ENCODE results near the gene RCOR3.

RCOR3 gene

DNA sequence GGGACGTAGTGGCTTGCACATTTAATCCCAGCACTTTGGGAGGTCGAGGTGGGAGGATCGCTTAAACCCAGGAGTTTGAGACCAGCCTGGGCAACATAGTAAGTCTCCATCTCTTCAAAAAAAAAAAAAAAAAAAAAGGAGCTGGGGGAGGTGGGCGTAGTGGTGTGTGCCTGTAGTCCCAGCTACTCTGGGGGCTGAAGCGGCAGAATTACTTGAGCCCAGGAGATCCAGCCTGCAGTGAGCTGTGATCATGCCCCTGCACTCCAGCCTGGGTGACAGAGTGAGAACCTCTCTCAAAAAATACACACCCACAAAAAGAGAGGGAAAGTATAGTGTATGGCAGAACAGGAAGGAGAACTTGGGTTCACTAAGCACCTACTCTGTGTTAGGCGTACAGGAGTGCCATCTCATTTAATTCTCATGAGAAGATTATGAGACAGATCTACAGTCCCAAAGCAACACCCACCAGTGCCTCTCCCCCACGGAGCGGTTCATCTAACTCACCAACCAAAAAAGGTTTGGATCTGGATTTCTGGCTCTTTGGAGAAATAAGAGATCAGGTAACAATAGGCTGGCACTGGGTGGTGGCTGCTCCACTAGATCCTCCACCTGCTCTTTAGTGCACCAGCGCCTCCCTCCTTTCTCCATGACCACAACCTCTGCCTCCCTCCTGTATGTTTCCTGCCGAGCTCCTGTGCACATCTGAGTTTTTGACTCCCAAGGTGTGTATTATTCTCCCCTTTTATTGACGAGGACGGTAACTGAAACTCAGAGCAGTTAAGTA is 66.0 kb downstream of the RCOR3 start:
- FAIRE-seq (no peak), DNase-seq (ENCODE audit: low spot score) (no peak)

DNA sequence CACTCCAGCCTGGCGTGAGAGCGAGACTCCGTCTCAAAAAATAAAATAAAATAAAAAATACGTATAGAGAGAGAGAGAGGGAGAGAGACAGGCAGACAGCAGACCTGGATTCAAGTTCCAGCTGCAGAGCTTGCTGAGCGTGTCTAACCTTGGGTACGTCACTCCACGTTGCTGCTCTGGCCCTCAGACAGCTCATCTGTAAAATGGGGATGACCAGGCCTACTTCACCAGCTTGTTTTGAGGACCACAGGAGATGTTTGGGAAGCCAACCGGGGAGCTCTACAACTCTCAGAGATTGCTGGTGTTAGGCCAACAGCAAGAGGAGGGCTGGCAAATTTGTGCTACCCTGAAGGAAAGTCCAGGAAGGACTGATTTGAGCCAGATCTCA is 67.0 kb downstream of the RCOR3 start:
- DNase-seq (ENCODE audit: low spot score) = no peak
- no peak for FAIRE-seq

DNA sequence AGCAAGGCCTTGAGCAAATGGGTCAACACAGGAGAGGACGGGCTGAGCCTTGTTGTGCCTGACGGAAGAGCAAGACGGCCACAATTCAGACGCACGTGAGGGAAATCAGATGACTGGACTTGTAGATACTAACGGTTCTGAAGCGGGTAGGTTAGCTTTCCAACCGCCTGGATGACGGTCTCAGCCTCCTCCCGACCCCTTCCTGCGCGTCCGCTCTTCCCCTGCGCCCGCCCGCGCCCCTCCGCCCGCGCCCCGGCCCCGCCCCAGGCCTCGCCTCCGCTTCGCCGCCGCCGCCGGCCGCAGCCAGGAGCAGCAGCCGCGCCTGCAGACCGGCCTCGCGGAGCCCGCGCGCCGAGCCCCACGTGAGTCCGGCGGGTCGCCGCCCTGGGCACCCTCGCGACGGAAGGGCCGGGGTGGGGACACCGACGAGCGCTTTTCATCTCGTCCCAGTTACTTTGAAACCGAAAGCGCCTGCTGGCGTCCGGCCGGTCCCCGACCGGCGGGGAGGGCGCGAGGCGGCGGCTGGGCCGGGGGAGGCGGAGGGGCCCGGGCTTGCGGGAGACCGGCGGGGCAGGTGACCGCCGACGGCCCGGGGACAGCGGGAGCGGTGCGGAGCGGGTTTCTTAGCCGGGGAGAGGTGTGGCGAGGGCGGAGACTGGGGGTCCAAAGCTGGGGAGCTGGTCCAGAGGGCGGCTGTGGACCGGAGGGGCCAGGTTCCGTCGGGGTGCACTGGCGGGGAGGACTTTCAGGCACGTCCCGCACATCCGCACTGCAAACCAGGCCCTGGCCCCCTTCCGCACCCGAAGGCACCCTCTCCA is 67.6 kb downstream of the RCOR3 start, which contains the start of gene TRAF5:
Gene TRAF5, plus strand, starts transcription at position 306 of the 818 bp plus-strand sequence. CDS start 26,407 bp downstream, outside the sequence.
- FAIRE-seq = no peak
- peak; percentile 80 for DNase-seq (ENCODE audit: low spot score)

DNA sequence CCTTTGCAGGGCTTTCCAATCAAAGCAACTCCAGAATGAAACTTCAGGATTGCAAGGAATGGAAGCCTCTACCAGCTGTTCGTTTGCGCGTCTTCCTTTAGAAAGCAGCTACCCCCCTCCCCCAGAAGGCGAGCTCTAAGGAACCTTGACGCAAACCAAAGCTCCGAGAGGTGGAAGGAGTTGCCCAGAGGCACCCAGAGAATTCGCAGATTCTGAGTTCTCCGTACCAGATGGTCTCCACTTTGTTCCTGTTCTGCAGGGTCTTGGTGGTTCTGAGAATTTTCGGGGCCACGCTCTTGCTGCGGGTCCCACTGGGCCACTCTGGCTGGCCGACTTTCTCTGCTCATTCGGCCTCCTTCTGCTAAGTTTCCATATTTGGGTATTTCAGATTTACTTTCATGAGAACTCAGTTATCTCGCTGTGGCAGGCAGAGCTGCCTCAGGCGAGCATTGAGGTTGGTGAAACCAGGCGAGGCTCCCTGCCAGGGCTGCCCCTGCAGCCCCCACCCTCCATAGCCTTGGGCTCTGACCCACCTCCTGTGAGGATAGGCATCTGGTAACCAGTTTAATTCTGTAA is 68.3 kb downstream of the RCOR3 start:
- FAIRE-seq = no peak
- peak; percentile 39 for DNase-seq (ENCODE audit: low spot score)

DNA sequence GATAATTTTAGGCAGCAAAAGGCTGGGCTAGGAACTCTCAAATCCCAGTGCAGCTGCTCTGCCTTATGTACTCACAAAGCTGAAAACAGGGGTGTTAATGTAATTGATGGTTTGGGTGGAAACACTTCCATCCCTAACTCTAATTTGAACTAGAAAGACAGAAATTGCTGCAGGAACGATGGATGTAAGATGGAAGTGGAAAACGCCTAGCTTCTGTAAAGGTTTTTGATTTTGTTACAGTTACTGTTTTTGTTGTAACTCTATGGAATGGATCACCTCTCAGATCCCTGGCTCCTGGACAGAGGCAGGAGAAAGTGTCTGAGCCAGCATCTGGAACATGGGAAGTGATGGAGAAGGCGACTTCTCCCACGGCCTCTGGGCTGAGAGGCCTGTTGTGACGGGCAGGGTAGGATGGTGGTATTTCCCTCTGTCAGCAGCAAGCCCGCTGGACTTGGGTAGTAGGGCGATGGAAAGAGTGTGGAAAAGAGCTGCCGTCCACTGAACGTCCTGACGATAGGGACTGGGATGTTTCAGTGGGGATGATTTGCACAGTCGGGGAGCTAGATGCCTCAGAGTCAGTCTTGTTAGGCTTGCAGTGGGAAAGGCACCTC is 69.0 kb downstream of the RCOR3 start:
- FAIRE-seq (no peak), DNase-seq (ENCODE audit: low spot score) (no peak)

DNA sequence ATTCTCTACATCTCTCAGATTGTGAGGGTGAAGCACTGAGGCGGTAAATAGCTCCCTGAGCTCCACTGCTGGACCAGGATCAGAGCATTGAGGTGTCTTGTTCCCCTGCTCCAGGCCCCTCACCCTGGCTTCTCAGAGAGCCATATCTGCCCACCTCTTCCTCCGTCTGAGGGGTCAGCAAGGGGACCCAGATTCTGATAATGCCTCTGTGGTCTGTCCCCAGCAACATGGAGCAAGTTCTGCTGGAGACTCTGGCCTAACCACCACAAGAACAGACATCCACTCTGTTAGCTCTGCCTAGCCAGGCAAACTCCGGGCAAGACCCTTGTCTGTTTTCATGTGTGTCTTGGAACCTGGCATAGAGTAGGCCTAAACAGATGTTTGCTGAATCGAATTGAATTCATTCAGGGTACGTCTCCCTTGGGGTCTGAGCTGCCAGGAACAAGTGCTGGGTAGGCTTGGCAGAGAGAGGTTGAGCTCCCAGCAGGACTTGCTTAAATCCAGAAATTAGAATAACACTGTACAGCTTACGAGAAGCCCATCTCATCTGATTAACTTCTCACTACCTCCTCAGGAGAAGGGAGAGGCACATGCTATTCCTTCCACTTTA is 69.8 kb downstream of the RCOR3 start:
- no peak for DNase-seq (ENCODE audit: low spot score)
- FAIRE-seq = no peak

DNA sequence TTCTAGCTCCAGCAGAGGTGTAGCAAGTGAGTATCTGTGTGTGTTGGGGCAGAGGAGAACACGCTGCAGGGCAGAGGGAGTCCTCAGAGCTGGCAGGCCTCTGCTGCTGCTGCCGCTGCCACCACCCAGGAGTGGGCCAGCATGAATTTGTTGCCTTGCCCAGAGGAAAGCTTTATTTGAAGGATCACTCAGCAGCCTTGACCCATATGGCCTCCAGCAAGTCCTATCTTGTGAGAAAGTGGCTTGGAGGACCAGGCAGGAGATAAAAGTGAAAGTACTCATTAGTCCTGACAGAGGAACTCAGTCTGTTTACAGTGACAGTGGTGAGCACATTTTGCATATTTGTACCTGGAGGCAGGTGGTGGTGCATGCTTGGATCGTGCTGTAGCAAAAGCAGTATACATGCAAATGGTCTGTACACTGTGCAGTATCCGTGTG is 70.6 kb downstream of the RCOR3 start:
- DNase-seq (ENCODE audit: low spot score) = no peak
- FAIRE-seq = no peak

DNA sequence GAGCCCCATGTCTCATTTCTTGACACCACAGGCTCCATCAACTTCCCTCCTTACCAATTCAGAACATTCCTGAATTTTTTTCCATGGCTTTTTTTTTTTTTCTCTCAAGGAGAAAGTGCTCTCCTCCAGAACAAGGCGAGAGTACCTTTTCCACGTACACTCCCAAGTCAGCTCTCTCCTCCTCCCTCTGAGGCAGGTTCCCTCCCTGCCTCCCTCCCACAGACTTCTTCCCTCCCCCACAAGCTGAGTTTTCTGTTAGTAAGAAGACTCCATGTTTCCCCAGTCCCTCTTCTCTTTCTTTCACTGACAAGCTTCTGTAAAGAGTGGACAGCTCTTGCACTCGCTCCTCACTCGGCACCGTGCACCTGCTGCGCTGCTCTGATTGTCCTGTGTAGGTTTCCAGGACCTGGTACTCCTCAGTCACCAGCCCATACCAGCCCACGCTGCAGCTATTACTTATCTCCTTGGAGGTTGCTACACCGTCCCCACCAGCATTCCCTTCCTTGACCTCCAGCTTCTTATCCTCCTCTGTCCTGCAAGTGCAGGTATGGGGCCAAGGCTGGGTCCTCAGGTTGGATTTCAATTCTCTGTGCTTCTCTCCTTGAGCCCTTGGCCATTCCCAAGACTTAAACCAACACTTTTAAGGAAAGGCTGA is 71.2 kb downstream of the RCOR3 start:
- FAIRE-seq = no peak
- DNase-seq (ENCODE audit: low spot score) = no peak

DNA sequence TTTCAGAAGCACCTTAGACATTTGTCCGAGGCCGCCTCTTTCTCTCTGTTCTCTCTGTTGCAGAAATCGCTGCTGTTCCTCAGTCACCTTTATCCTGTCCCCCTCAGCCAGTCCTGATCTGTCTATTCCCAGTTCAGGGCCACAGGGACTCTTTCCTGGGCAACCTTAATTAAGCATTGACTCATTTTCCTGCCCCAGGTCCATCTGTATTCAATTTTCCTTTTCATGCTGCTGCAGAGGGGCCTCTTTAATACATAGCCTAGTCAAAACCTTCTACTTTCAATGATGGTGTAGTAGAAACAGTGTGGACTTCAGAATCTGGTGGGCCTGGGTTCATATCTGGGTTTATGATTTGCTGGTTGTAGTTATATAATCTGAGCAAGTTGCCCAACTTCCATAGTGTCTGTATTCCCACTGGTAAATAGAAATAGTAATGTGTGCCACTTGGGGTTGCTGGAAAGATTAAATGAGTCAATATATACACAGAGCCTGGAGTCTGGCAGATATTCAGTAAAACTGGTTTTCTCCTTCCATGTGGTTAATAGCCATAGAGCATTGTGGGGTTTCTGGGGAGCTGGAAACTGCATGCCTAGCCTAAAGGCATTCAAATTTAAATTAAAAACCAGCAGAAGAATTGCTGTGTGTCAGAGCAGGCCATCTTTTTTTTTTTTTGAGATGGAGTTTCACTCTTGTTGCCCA is 72.0 kb downstream of the RCOR3 start:
- DNase-seq (ENCODE audit: low spot score) = no peak

DNA sequence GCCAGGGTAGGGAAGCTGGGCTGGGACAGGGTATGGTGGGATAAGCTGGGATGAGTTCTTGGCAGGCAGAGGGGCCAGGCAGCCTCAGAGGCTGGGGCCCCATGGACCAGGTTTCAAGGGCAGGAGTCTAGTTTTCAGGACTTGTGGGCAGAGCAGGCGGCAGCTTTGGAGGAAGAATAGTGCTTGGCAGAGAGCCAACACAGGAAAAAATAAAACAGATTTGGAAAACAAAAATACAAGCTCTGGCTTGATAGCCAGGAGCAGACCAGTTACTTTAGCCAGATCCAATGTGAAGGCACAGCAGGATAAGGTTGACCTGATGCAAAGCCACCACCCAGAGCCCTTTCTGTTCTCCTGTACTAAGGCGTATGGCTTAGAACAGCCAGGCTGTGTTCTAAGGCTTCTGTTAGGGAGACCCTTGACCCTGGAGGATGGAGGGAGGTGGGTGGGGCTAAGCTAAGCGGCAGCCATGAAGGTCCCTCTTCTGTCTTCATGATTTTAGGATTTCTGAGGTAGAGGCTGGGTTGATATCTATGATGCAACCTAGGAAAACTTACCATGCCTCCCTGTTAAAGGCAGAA is 73.0 kb downstream of the RCOR3 start:
- FAIRE-seq (no peak), DNase-seq (ENCODE audit: low spot score) (no peak)

More for the DNA sequence above, 72.0 kb downstream of the RCOR3 start:
- no peak for FAIRE-seq

DNA sequence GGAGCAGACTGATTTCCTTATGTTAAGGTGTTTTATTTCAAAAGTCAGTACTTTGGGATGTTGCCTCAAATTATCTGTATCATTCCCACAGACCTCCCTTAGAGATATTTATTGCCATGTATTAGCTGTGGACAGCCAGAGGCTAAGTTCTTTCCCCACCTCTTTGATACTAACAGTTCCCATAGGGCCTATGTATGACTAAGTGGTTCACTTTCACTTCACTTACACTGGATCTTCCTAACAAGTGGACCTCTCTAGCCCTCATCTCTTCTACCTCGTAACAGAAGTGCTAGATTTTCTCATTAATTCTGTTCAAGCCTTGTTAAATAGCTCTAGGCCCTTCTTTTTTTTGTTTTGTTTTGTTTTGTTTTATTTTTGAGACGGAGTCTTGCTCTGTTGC is 73.7 kb downstream of the RCOR3 start:
- no peak for DNase-seq (ENCODE audit: low spot score)
- FAIRE-seq = no peak

DNA sequence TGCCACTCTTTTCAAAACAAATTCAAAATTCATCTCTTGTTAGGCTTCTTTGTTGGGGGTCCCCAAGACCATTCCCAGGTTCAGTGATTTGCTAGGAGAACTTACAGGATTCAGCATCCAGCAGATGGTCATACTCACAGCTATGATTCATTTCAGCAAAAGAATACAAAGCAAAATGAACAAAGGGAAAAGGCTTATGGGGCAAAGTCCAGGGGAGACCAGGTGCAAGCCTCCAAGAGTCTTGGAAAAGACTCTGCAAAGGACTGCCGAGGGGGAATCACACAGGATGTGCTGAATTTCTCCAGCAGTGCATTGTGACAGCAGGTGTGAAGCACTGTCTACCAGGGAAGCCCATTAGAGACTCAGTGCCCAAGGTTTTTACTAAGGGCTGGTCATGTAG is 74.7 kb downstream of the RCOR3 start:
- DNase-seq (ENCODE audit: low spot score) = no peak

DNA sequence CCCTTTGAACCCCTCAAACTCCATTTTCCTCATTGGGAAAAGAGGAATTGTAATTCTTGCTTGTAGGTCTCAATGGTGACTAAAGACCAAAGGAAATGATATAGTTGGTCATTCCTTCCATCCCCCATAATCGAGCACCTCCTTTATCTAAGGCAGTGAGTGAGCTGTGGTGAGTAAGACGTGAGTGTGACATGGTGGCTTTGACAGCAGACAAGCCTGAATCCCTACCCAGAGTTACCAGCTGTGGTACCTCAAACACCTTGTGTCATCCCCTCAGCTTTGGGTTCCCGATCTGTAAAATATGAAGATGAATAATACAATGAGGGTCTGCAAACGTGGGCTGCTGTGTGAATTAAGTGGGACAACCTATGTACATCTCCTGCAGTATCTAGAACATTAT is 75.8 kb downstream of the RCOR3 start:
- DNase-seq (ENCODE audit: low spot score) (no peak), FAIRE-seq (no peak)

More for the DNA sequence above, 74.7 kb downstream of the RCOR3 start:
- FAIRE-seq = no peak

DNA sequence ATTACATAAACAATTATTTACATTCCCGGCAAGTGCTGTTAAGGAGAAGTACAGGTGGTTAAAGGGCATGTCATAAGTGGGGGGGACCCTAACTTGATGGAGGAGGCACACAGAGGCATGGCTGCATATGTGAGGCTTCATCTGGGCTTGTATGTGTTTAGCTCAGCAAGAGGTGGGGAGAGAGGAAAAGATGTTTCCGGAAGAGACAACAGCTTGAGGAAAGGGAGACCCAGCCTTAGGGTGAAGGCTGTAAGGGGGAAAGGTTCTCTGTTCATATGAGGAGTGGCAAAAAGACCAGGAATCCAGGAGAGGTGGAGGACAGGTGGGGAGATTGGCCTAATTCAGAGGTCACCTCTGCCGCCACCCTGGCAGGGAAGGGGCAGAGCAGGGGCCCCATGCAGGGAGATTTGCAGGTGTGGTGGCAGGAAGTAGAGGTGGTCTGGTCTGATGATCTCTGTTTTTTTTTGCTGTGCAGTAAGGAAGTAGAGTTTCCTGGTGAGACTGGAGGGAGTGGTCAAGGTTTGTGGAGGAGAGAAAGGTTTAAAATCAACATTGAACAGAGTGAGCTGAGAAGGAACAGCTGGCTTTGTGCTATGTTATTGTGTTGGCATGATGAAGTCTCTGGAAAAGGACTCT is 76.5 kb downstream of the RCOR3 start:
- no peak for DNase-seq (ENCODE audit: low spot score)
- no peak for FAIRE-seq

DNA sequence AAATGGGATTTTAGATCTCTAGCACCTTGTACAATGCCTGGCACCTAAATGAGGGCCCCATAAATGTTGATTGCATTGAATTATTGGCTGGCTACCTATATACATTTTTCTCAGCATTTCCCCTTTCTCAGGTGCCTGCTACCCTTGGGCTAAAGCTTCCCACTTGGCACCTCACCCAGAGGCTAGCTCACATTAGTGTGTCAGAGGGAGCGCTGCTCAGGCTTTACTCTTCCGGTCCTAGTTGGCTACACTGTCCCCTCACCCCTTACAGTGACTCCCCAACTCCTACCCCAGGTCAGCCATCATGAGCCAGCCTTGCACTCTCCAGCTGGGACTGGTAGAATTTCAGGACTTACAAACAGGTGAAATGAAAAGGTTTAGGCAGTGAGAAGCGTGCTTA is 77.0 kb downstream of the RCOR3 start:
- FAIRE-seq (no peak), DNase-seq (ENCODE audit: low spot score) (no peak)

DNA sequence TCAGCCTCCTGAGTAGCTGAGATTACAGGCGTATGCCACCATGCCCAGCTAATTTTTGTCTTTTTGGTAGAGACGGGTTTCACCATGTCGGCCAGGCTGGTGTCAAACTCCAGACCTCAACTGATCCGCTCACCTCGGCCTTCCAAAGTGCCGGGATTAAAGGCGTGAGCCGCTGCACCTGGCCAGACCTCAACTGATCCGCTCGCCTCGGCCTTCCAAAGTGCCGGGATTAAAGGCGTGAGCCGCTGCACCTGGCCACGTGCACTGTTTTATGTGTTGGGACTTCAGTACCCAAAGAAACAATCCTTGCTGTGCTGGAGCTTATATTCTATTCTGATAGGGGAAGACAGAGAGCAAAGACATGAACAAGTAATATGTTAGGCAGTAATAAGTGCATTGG is 77.6 kb downstream of the RCOR3 start:
- DNase-seq (ENCODE audit: low spot score) (no peak), FAIRE-seq (no peak)

DNA sequence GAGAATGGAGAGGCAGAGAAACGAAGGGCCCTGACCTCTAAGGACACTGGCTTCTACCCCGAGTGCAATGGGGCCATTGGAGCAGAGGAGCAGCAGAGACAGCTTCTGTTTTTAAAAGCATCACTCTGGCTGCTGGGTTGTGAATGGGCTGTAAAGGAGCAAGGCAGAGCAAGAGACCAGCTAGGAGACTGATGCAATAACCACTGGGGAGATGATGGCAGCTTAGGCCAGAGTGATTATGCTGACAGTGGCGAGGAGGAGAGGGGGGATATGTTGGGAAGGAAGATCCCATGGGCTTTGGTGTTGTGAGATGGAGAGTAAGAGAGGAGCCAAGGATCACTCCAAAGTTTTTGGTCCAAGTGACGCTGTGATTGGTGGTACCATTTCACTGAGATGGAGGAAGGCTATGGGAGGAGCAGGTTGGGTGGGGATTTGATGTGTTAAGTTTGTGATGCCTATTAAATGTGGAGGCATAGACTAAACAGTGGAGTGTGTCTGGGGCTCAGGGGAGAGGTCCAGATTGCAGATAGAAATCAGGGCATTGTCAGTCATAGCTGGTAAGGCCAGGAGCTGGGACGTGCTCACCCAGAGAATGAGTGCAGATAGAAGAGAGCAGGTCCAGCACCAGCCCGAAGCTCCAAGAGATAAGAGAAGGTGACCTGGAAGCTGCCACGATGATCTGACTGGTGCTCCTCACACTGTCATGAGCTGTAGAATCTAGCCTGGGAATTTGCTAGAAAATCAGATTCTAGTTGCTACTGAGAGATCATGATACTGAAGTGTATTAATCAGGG is 78.5 kb downstream of the RCOR3 start:
- FAIRE-seq = no peak
- no peak for DNase-seq (ENCODE audit: low spot score)

DNA sequence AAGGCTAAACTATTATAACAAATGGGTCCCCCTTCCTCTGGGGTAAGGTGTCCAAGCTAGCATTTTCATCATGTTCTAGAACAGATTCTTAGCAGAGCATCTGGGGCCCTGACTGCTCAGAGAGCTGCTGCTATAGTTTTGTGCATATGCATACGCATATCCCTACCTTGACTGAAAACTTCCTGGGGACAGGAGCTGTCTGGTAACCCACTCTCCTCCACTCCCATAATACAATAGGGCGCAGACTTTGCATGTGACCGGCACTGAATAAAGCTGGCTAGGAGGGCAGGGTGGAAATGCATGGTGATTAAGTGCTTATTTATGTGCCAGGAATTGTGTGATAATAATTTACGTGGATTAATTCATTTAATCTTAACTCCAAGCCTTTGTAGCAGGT is 79.1 kb downstream of the RCOR3 start:
- FAIRE-seq (no peak), DNase-seq (ENCODE audit: low spot score) (no peak)

DNA sequence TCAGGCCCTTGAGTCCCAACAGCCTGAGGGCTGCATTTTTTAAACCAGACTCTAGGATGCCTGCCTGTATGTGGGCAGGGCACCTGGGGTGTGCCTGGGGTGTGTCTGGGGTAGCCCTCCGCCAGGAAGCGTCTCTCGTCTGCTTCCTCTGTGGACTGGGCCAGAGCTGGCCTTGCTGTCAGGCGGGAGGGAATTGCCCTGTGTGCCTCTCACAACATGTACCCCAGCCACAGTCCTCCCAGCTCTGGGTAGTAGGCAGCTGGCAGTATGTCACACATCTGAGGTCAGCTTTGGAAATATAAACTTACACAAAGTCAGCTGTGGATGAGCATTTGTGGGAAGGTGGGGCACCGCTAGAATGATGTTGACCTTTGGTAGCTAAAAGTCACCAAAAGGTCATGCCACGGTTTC is 80.5 kb downstream of the RCOR3 start:
- FAIRE-seq (no peak), DNase-seq (ENCODE audit: low spot score) (no peak)

Measured in urothelium cell line (cell line).